ENCODE results near the gene RAMP1.

The RAMP1 gene

DNA sequence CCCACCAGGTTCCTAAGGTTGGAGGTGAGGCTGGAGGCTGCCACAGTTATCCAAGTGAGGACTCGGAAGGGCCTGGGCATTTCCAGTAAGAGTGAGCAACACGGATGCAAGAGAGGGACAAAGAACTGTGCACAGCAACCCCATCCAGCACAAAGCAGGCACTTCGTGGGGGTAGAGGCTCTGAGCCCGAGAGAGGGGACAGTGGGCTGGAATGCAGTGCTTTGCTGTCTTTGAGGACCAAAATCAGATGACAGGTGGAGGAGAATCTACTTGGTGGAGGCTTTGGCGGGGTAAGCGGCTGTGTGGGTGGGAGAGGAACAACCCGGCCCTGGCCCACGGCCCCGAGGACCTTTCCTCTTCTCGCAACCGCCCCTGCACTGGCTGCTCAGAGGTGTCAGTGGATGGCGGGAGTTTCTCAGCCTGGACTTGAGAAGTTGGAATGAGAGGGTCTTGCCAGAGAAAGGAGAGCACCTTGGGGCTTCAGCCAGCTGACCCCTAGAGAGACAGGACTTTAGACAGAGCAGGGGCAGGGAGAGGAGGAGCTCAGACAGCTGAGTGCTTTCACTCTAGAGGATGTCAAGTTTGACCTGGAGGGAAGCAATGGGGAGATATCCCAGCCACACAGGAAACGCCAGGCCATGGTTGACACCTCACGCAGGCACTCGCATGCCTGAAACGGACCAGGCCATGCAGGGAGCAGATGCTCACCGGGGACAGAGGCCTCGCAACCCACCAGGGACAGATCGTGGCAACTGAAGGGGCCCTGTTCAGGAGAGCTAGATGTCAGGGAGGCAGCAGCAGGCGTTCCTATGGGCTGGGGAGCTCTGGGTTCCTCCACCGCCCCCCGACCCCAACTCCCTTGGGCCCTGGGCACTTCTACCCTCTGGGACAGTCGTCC lies 11.6 kb downstream of the RAMP1 start:
- Histone ChIP-seq H3K9ac (ENCODE audit: low read length) (no peak overlapping the region), H2AFZ (ENCODE audit: low read length) (no peak overlapping the region), H3K9me2 (ENCODE audit: low read depth, low read length) (no peaks in the 10 kb centered on the region), H3F3A (ENCODE audit: insufficient read depth, low read length) (no peaks in the 10 kb centered on the region), H3K27ac (ENCODE audit: low read depth, low read length, poor library complexity, severe bottlenecking) (no peak overlapping the region), H3K4me3 (ENCODE audit: low read depth, low read length, poor library complexity, severe bottlenecking) (no peak overlapping the region), H3K4me1 (ENCODE audit: insufficient read depth, low read length, severe bottlenecking) (no peaks in the 10 kb centered on the region), H3K36me3 (ENCODE audit: insufficient read depth, low read length) (no peaks in the 10 kb centered on the region), H3K4me2 (ENCODE audit: low read length) (no peak overlapping the region), H3K79me2 (ENCODE audit: insufficient read depth, low read length) (no peaks in the 10 kb centered on the region), H3K9me3 (ENCODE audit: low read length) (no peaks in the 10 kb centered on the region), H3K27me3 (ENCODE audit: insufficient read depth, low read length) (0 out of 2 replicates have a peak, but pooled peaks cover 4% of the 10 kb centered on the region), H4K20me1 (ENCODE audit: insufficient read depth, low read length) (no peaks in the 10 kb centered on the region)
- TF ChIP-seq, protein P1, sequence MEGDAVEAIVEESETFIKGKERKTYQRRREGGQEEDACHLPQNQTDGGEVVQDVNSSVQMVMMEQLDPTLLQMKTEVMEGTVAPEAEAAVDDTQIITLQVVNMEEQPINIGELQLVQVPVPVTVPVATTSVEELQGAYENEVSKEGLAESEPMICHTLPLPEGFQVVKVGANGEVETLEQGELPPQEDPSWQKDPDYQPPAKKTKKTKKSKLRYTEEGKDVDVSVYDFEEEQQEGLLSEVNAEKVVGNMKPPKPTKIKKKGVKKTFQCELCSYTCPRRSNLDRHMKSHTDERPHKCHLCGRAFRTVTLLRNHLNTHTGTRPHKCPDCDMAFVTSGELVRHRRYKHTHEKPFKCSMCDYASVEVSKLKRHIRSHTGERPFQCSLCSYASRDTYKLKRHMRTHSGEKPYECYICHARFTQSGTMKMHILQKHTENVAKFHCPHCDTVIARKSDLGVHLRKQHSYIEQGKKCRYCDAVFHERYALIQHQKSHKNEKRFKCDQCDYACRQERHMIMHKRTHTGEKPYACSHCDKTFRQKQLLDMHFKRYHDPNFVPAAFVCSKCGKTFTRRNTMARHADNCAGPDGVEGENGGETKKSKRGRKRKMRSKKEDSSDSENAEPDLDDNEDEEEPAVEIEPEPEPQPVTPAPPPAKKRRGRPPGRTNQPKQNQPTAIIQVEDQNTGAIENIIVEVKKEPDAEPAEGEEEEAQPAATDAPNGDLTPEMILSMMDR (IDR thresholded peaks at IDR 0.05; ENCODE audit: low read length) = no peak
- TF ChIP-seq EZH2 (IDR thresholded peaks at IDR 0.05; ENCODE audit: borderline replicate concordance, low read length) = no peak

- Histone ChIP-seq H3K9me2 (ENCODE audit: low read depth, low read length) (no peaks in the 10 kb centered on the region), H3F3A (ENCODE audit: insufficient read depth, low read length) (no peaks in the 10 kb centered on the region), H3K27ac (ENCODE audit: low read depth, low read length, poor library complexity, severe bottlenecking) (no peak overlapping the region), H3K27me3 (ENCODE audit: insufficient read depth, low read length) (0 out of 2 replicates have a peak, but pooled peaks cover 3% of the 10 kb centered on the region), H3K9me3 (ENCODE audit: low read length) (no peaks in the 10 kb centered on the region), H4K20me1 (ENCODE audit: insufficient read depth, low read length) (no peaks in the 10 kb centered on the region), H3K79me2 (ENCODE audit: insufficient read depth, low read length) (no peaks in the 10 kb centered on the region), H3K4me3 (ENCODE audit: low read depth, low read length, poor library complexity, severe bottlenecking) (no peak overlapping the region), H3K9ac (ENCODE audit: low read length) (no peak overlapping the region), H2AFZ (ENCODE audit: low read length) (no peak overlapping the region), H3K4me1 (ENCODE audit: insufficient read depth, low read length, severe bottlenecking) (no peaks in the 10 kb centered on the region), H3K4me2 (ENCODE audit: low read length) (no peak overlapping the region), H3K36me3 (ENCODE audit: insufficient read depth, low read length) (no peaks in the 10 kb centered on the region)
- TF ChIP-seq EZH2 (IDR thresholded peaks at IDR 0.05; ENCODE audit: borderline replicate concordance, low read length) = no peak
- TF ChIP-seq, protein P1 (IDR thresholded peaks at IDR 0.05; ENCODE audit: low read length) = no peak
Measured at GRCh38 chr2:237872178-237872887, 12.9 kb downstream of the RAMP1 start.

DNA sequence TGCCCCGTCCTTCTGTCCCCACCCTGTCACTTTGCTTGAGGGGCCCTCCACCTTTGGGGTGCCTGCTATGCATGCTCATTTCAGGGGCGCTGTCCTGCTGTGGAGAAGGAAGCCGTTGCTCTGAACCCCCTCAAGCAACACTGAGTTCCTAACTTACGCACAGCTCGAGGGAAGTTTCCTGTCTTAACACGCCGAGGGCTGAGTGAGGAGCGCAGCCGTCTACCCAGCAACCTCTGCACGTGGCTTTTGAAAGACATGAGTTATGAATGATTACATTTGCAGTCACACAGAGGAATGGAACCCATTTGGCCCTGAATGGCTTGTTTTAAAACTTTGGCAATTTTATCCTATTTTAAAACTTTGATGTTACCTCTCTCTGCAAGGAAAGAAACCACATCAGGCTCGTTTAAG lies 14.0 kb downstream of the RAMP1 start:
- Histone ChIP-seq H3K27me3 (ENCODE audit: insufficient read depth, low read length) (no peaks in the 10 kb centered on the region), H3K9me3 (ENCODE audit: low read length) (no peaks in the 10 kb centered on the region), H3K9me2 (ENCODE audit: low read depth, low read length) (no peaks in the 10 kb centered on the region), H3K9ac (ENCODE audit: low read length) (no peak overlapping the region), H3K36me3 (ENCODE audit: insufficient read depth, low read length) (no peaks in the 10 kb centered on the region), H3F3A (ENCODE audit: insufficient read depth, low read length) (no peaks in the 10 kb centered on the region), H3K4me3 (ENCODE audit: low read depth, low read length, poor library complexity, severe bottlenecking) (no peak overlapping the region), H2AFZ (ENCODE audit: low read length) (no peak overlapping the region), H3K4me2 (ENCODE audit: low read length) (no peak overlapping the region), H3K4me1 (ENCODE audit: insufficient read depth, low read length, severe bottlenecking) (no peaks in the 10 kb centered on the region), H3K79me2 (ENCODE audit: insufficient read depth, low read length) (no peaks in the 10 kb centered on the region), H3K27ac (ENCODE audit: low read depth, low read length, poor library complexity, severe bottlenecking) (no peak overlapping the region), H4K20me1 (ENCODE audit: insufficient read depth, low read length) (no peaks in the 10 kb centered on the region)
- TF ChIP-seq, protein P1 (IDR thresholded peaks at IDR 0.05; ENCODE audit: low read length) = no peak
- no peak for TF ChIP-seq EZH2 (IDR thresholded peaks at IDR 0.05; ENCODE audit: borderline replicate concordance, low read length)

All from OCI-LY1 (cell line).